Measurements from ENCODE around the gene CDSN.

DNA sequence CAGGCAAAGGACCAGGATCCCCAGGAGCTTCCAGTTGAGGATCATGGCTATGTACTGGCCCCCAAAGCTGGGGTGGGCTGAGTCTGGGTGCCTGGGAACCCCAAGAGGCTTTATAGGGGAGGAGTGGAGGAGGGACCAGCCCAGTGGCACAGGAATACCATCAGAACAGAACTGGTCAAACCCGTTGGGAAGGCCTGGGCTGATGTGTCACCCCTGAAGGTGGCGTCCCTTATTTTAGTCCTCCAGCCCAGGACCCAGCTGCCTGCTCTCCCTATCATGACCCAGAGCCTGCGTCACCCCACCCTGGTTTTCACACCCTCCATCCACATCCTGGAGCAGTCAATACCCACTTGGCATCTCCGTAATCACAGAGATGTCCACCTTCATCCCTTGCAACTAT, 18.7 kb upstream of the CDSN start, which contains the start of gene PSORS1C2:
- no peak for TF ChIP-seq CSDC2 (CRISPR knock-in tag; IDR thresholded peaks at IDR 0.05)
- no peak for TF ChIP-seq ZNF70 (CRISPR knock-in tag; IDR thresholded peaks at IDR 0.05)
- TF ChIP-seq RARB (CRISPR knock-in tag; IDR thresholded peaks at IDR 0.05) = no peak
- TF ChIP-seq, protein P1, sequence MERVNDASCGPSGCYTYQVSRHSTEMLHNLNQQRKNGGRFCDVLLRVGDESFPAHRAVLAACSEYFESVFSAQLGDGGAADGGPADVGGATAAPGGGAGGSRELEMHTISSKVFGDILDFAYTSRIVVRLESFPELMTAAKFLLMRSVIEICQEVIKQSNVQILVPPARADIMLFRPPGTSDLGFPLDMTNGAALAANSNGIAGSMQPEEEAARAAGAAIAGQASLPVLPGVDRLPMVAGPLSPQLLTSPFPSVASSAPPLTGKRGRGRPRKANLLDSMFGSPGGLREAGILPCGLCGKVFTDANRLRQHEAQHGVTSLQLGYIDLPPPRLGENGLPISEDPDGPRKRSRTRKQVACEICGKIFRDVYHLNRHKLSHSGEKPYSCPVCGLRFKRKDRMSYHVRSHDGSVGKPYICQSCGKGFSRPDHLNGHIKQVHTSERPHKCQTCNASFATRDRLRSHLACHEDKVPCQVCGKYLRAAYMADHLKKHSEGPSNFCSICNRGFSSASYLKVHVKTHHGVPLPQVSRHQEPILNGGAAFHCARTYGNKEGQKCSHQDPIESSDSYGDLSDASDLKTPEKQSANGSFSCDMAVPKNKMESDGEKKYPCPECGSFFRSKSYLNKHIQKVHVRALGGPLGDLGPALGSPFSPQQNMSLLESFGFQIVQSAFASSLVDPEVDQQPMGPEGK (CRISPR knock-in tag; IDR thresholded peaks at IDR 0.05; ENCODE audit: borderline replicate concordance) = no peak
- TF ChIP-seq ZC3H10 (CRISPR knock-in tag; IDR thresholded peaks at IDR 0.05) = no peak
- no peak for TF ChIP-seq ARNTL (CRISPR knock-in tag; IDR thresholded peaks at IDR 0.05; ENCODE audit: borderline replicate concordance, low read depth)
- no peak for TF ChIP-seq ZNF565 (CRISPR knock-in tag; conservative IDR thresholded peaks at IDR 0.05; ENCODE audit: low read depth)
- TF ChIP-seq, protein P2, sequence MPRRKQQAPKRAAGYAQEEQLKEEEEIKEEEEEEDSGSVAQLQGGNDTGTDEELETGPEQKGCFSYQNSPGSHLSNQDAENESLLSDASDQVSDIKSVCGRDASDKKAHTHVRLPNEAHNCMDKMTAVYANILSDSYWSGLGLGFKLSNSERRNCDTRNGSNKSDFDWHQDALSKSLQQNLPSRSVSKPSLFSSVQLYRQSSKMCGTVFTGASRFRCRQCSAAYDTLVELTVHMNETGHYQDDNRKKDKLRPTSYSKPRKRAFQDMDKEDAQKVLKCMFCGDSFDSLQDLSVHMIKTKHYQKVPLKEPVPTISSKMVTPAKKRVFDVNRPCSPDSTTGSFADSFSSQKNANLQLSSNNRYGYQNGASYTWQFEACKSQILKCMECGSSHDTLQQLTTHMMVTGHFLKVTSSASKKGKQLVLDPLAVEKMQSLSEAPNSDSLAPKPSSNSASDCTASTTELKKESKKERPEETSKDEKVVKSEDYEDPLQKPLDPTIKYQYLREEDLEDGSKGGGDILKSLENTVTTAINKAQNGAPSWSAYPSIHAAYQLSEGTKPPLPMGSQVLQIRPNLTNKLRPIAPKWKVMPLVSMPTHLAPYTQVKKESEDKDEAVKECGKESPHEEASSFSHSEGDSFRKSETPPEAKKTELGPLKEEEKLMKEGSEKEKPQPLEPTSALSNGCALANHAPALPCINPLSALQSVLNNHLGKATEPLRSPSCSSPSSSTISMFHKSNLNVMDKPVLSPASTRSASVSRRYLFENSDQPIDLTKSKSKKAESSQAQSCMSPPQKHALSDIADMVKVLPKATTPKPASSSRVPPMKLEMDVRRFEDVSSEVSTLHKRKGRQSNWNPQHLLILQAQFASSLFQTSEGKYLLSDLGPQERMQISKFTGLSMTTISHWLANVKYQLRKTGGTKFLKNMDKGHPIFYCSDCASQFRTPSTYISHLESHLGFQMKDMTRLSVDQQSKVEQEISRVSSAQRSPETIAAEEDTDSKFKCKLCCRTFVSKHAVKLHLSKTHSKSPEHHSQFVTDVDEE (CRISPR knock-in tag; IDR thresholded peaks at IDR 0.05) = no peak
